B cell (primary cell): ENCODE data around the gene PTPN14. TPM values are rescaled to one million over a fixed set of nuclear protein-coding genes. Genes with fewer than 3 reads are reported as not detected.

ENCODE experiments used
- ATAC-seq: fragments of 200-7000 bp; cut with Tn5 transposase; one replicate; pipeline ENCODE4 v1.10.0; 2021; ENCODE audit warnings: low read depth, mild to moderate bottlenecking, moderate number of reproducible peaks, moderate library complexity
- CTCF ChIA-PET: fragments of 350-600 bp; sonication (Branson Sonifier 250); formaldehyde crosslinking; loops from one replicate; lab custom pipeline; 2021; ENCODE audit warnings: antibody characterized with exemption, inconsistent platforms; lab: Charles Lee
- POLR2A ChIA-PET: fragments of 350-600 bp; sonication (Branson Sonifier 250); formaldehyde crosslinking; loops from one replicate; lab custom pipeline; 2021; ENCODE audit warnings: antibody characterized with exemption; lab: Charles Lee
- DNase-seq: peaks from one replicate; pipeline ENCODE4 v3.0.0; 2013
- H2AFZ ChIP-seq: 2 replicates; pipeline ENCODE4 v1.6.1; 2012; ENCODE audit warnings: mild to moderate bottlenecking, low read depth, low read length; ENCODE audit not compliant: insufficient read depth, poor library complexity, severe bottlenecking
- H3K27ac ChIP-seq, 2 donors: 1 replicate in 1 of 2; 2 replicates in 1 of 2; pipeline ENCODE4 v1.5.1; 2012 to 2013; ENCODE audit warnings: low read length in 2 of 2, mild to moderate bottlenecking in 2 of 2, moderate library complexity in 1 of 2
- H3K27me3 ChIP-seq, 4 experiments: fragments of 200-600 bp in 1 of 4; sonication (generic) in 1 of 4; replicated peaks in 1 of 4; 1 replicate in 2 of 4; 2 replicates in 2 of 4; pipeline versions ENCODE4 v1.6.1 to v1.7.0; 2013 to 2016; ENCODE audit warnings: low read length in 3 of 4, mild to moderate bottlenecking in 2 of 4, mixed read lengths in 1 of 4, moderate library complexity in 1 of 4; ENCODE audit not compliant: insufficient read depth in 4 of 4, control insufficient read depth in 3 of 4; ENCODE audit errors: control extremely low read depth in 1 of 4
- H3K36me3 ChIP-seq, 2 experiments: replicated peaks in 1 of 2; 1 replicate in 1 of 2; 2 replicates in 1 of 2; pipeline versions ENCODE4 v1.6.1 to v1.7.1; 2013; ENCODE audit warnings: low read length in 1 of 2; ENCODE audit not compliant: insufficient read depth in 2 of 2, control insufficient read depth in 1 of 2; ENCODE audit errors: control extremely low read depth in 1 of 2, extremely low read depth in 1 of 2
- H3K4me1 ChIP-seq, 2 donors: fragments of 200-600 bp in 1 of 2; sonication (generic) in 1 of 2; 1 replicate in 1 of 2; 2 replicates in 1 of 2; pipeline versions ENCODE4 v1.5.1 to v1.6.1; 2013 to 2017; ENCODE audit warnings: low read length in 2 of 2; ENCODE audit not compliant: control insufficient read depth in 2 of 2, insufficient read depth in 2 of 2
- H3K4me2 ChIP-seq: replicated peaks from 2 replicates; pipeline ENCODE3; 2012; ENCODE audit warnings: mild to moderate bottlenecking, low read depth, low read length; ENCODE audit not compliant: poor library complexity, severe bottlenecking
- H3K4me3 ChIP-seq, 5 experiments: fragments of 200-600 bp in 1 of 5; sonication (generic) in 1 of 5; 1 replicate in 3 of 5; 2 replicates in 2 of 5; pipeline versions ENCODE4 v1.5.1 to v1.7.0; 2011 to 2016; ENCODE audit warnings: low read length in 4 of 5, mild to moderate bottlenecking in 4 of 5, low read depth in 2 of 5, control low read depth in 1 of 5, moderate library complexity in 1 of 5; ENCODE audit not compliant: insufficient read depth in 1 of 5; ENCODE audit errors: control extremely low read depth in 1 of 5, extremely low read depth in 1 of 5
- H3K79me2 ChIP-seq: fragments of 200-600 bp; sonication (generic); one replicate; pipeline ENCODE4 v1.6.0; 2016; ENCODE audit warnings: low read length; ENCODE audit not compliant: control insufficient read depth, insufficient read depth
- H3K9ac ChIP-seq: fragments of 200-600 bp; sonication (generic); 2 replicates; pipeline ENCODE4 v1.6.1; 2017; ENCODE audit warnings: mild to moderate bottlenecking, low read length, moderate library complexity
- H3K9me3 ChIP-seq, 3 donors: one replicate each; pipeline versions ENCODE4 v1.6.1 to v1.7.1; 2013; ENCODE audit warnings: low read length in 2 of 3; ENCODE audit not compliant: control insufficient read depth in 2 of 3, insufficient read depth in 1 of 3; ENCODE audit errors: control extremely low read depth in 1 of 3
- H4K20me1 ChIP-seq: 2 replicates; pipeline ENCODE4 v1.6.0; 2012; ENCODE audit warnings: mild to moderate bottlenecking, low read length; ENCODE audit not compliant: insufficient read depth, control insufficient read depth, poor library complexity, severe bottlenecking
- H3K27ac Mint-ChIP-seq: one replicate; pipeline ENCODE4 v1.8.0; 2021; ENCODE audit warnings: mixed read lengths
- H3K27me3 Mint-ChIP-seq: one replicate; pipeline ENCODE4 v1.8.0; 2021; ENCODE audit warnings: mixed read lengths
- H3K4me1 Mint-ChIP-seq: one replicate; pipeline ENCODE4 v1.8.0; 2021; ENCODE audit warnings: mixed read lengths
- H3K4me3 Mint-ChIP-seq: one replicate; pipeline ENCODE4 v1.8.0; 2021; ENCODE audit warnings: mixed read lengths
- H3K9me3 Mint-ChIP-seq: one replicate; pipeline ENCODE4 v1.8.0; 2022; ENCODE audit warnings: mixed read lengths; ENCODE audit not compliant: insufficient read depth
- CTCF ChIP-seq: fragments of 200-600 bp; IDR thresholded peaks from one replicate; pipeline ENCODE4 v1.8.0; 2022; ENCODE audit warnings: antibody characterized with exemption, mild to moderate bottlenecking
- EZH2 ChIP-seq: IDR thresholded peaks from 2 replicates; pipeline ENCODE4 v1.6.1; 2012; ENCODE audit warnings: borderline replicate concordance, low read depth, mild to moderate bottlenecking, moderate library complexity, low read length; ENCODE audit not compliant: insufficient read depth, poor library complexity, severe bottlenecking
- WGBS: methylation state at CpG from one replicate; pipeline ENCODE4 v1.1.5; 2013; ENCODE audit warnings: missing lambda C conversion rate; ENCODE audit not compliant: insufficient coverage; 5-methylcytosine and 5-hydroxymethylcytosine counted together
- intact Hi-C: fragments of 100-400 bp; cut with micrococcal nuclease; formaldehyde crosslinking; loops from one replicate; pipeline ENCODE4 v1.10.0; 2022
- polyA plus RNA-seq: library from polyadenylated mRNA; depleted of rRNA; stranded (reverse); fragments of >200 nt; gene quantifications from 2 replicates; pipeline ENCODE4 v1.2.3, GENCODE V29; 2012
- total RNA-seq, 2 donors: library from RNA; stranded (reverse); fragments of 120-200 nt in 1 of 2; gene quantifications; 1 replicate in 1 of 2; 2 replicates in 1 of 2; pipeline versions ENCODE4 v1.2.3 to v1.2.4, GENCODE V29; 2013 to 2022

PTPN14 gene
- total and polyA plus RNA-seq, 2 donors (not counting 1 experiment from before 2014, with no cell fraction given), result under 0.01 TPM; not detected in 1

- intact Hi-C loops, result no loop called here
- H3K79me2 ChIP-seq, result no peaks in the 10 kb centered on the region
- ChIA-PET POLR2A (no interaction called here), CTCF (no interaction called here)
- H3K4me3 ChIP-seq, result no peak overlapping the region
- H3K4me2 ChIP-seq, result no peak overlapping the region
- TF ChIP-seq CTCF (no peak), EZH2 (no peak)
- no peak overlapping the region for H3K9ac ChIP-seq
- no peak for DNase-seq
- WGBS, result 90% methylated on average over 3 of the region's 8 CpGs
- no peaks in the 10 kb centered on the region for H3K36me3 ChIP-seq
- H3K4me3 Mint-ChIP-seq, result no peak overlapping the region
- no peak overlapping the region for H3K27ac ChIP-seq
- H2AFZ ChIP-seq, result no peak overlapping the region
- no peak overlapping the region for H3K27ac Mint-ChIP-seq
- peaks cover 0 to 4% (median 0%) of the 10 kb centered on the region in 3 donors for H3K9me3 ChIP-seq
- H3K4me1 ChIP-seq, result no peaks in the 10 kb centered on the region
- no peaks in the 10 kb centered on the region for H3K9me3 Mint-ChIP-seq
- no peaks in the 10 kb centered on the region for H4K20me1 ChIP-seq
- H3K4me1 Mint-ChIP-seq, result no peaks in the 10 kb centered on the region
- peaks cover 17% of the 10 kb centered on the region for H3K27me3 Mint-ChIP-seq
- H3K27me3 ChIP-seq, result peaks cover 0 to 3% (median 0%) of the 10 kb centered on the region in 4 experiments
- no peak for ATAC-seq
Observed at GRCh38 chr1:214369364-214369763, 182.0 kb downstream of the PTPN14 start.

DNA sequence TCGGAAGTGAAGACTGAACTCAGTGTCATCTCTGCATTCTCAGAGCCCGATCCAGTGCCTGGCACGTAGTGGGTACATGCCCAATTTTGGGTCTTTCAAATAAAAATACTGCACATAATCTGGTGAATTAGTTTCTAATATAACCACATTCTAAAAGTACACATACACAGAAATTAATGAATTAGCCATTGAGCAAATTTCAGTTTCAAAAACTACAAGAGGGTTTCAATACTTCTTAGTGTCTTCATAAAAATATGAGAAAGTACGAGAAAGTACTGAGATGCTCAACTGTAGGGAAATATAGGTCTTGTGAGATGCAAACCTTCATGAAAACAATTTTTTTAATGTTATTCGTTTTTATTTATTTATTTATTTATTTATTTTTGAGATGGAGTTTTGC lies 183.6 kb downstream of the PTPN14 start:
- no peak overlapping the region for H3K9ac ChIP-seq
- no peaks in the 10 kb centered on the region for H3K79me2 ChIP-seq
- Mint-ChIP-seq H3K4me3 (no peak overlapping the region), H3K4me1 (no peaks in the 10 kb centered on the region), H3K27ac (no peak overlapping the region), H3K27me3 (peaks cover 23% of the 10 kb centered on the region), H3K9me3 (no peaks in the 10 kb centered on the region)
- H3K4me1 ChIP-seq, result no peaks in the 10 kb centered on the region
- DNase-seq (no peak), ATAC-seq (no peak)
- 90% methylated on average over 2 of the region's 5 CpGs for WGBS
- ChIA-PET CTCF (no interaction called here), POLR2A (no interaction called here)
- no peaks in the 10 kb centered on the region for H3K36me3 ChIP-seq
- no peak for TF ChIP-seq CTCF
- TF ChIP-seq EZH2, result no peak
- no peak overlapping the region for H3K4me2 ChIP-seq
- no peaks in the 10 kb centered on the region for H4K20me1 ChIP-seq
- H3K27ac ChIP-seq, result no peak overlapping the region
- H3K9me3 ChIP-seq, result peaks cover 0 to 4% (median 0%) of the 10 kb centered on the region in 3 donors
- no peak overlapping the region for H3K4me3 ChIP-seq
- H3K27me3 ChIP-seq, result peaks cover 0 to 3% (median 1%) of the 10 kb centered on the region in 4 experiments
- no peak overlapping the region for H2AFZ ChIP-seq
- intact Hi-C loops, result no loop called here
